ENCODE measurements around the gene GNMT.

Gene GNMT

GRCh38 chr6:42958125-42958524 is 2.4 kb upstream of the GNMT start:
- Histone ChIP-seq H3K23ac (ENCODE audit: low read length) (no peak overlapping the region), H4K91ac (ENCODE audit: low read depth, low read length) (no peak overlapping the region), H2AFZ (ENCODE audit: insufficient read depth, low read length, poor library complexity) (no peak overlapping the region), H3K14ac (ENCODE audit: low read length) (no peak overlapping the region), H3K4me3 (ENCODE audit: low read depth, low read length) (no peak overlapping the region), H3K79me2 (ENCODE audit: control insufficient read depth, insufficient read depth, low read length, poor library complexity) (no peaks in the 10 kb centered on the region), H3K18ac (ENCODE audit: low read length) (no peak overlapping the region), H2BK5ac (ENCODE audit: low read depth, low read length, poor library complexity) (no peak overlapping the region), H3K27ac (ENCODE audit: low read depth, low read length) (no peak overlapping the region), H3K79me1 (ENCODE audit: low read length) (no peaks in the 10 kb centered on the region), H3K4me2 (ENCODE audit: low read length) (no peak overlapping the region), H3K4ac (ENCODE audit: low read depth, low read length) (no peak overlapping the region), H3K36me3 (ENCODE audit: control insufficient read depth in 1 of 2, insufficient read depth in 2 of 2, low read length in 2 of 2) (peaks cover 7 to 8% of the 10 kb centered on the region in 2 experiments), H3K27me3 (ENCODE audit: insufficient read depth, low read length) (no peaks in the 10 kb centered on the region), H2BK120ac (ENCODE audit: insufficient read depth, low read length, poor library complexity) (no peak overlapping the region), H4K8ac (ENCODE audit: low read depth, low read length) (no peak overlapping the region), H3K9me3 (ENCODE audit: insufficient read depth, low read depth, low read length) (peaks cover 2% of the 10 kb centered on the region), H4K12ac (ENCODE audit: low read depth, low read length) (no peak overlapping the region), H2BK12ac (ENCODE audit: low read length) (no peak overlapping the region), H3K4me1 (ENCODE audit: control insufficient read depth in 1 of 2, insufficient read depth in 2 of 2, low read length in 2 of 2) (peaks cover 4 to 5% of the 10 kb centered on the region in 2 experiments), H2AK5ac (ENCODE audit: low read length) (no peak overlapping the region), H3K9ac (ENCODE audit: low read length) (no peak overlapping the region)
- DNase-seq: no peak
- WGBS (ENCODE audit: extremely low coverage, insufficient coverage, insufficient read length): no CpG with 5 or more reads among the region's 8 CpGs

GRCh38 chr6:42959917-42960242 is 674 bp upstream of the GNMT start:
- H3K4ac ChIP-seq (ENCODE audit: low read depth, low read length): no peak overlapping the region

DNA sequence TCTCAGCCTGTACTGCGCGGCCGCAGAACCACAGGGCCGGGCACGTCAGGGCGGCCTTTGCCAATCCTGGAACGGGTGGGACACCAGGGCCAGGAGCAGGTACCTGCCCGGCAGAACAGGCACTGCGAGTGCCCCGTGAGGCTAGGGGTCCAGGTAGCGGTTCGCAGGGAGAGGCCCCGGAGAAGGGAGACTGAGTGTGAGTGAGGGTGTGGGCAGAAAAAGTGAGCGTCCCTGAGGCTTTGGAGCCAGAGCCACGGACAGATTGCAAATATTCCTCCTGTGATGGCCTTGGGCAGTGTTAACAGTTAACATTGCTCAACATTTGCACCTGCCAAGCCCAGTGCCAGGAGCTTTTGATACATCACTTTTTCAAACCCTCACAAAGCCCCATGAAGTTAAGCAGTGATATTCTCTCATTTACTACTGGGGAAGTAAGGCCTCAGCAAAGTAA is 491 bp downstream of the GNMT start:
- peaks cover 4 to 5% of the 10 kb centered on the region in 2 experiments for H3K4me1 ChIP-seq (ENCODE audit: control insufficient read depth in 1 of 2, insufficient read depth in 2 of 2, low read length in 2 of 2)
- no peak overlapping the region for H3K27ac ChIP-seq (ENCODE audit: low read depth, low read length)
- H3K27me3 ChIP-seq (ENCODE audit: insufficient read depth, low read length): no peaks in the 10 kb centered on the region
- H3K14ac ChIP-seq (ENCODE audit: low read length): no peak overlapping the region
- H3K9ac ChIP-seq (ENCODE audit: low read length): no peak overlapping the region
- peaks cover 26 to 29% of the 10 kb centered on the region in 2 experiments for H3K36me3 ChIP-seq (ENCODE audit: control insufficient read depth in 1 of 2, insufficient read depth in 2 of 2, low read length in 2 of 2)
- H2BK120ac ChIP-seq (ENCODE audit: insufficient read depth, low read length, poor library complexity): no peak overlapping the region
- no peak overlapping the region for H3K23ac ChIP-seq (ENCODE audit: low read length)
- WGBS (ENCODE audit: extremely low coverage, insufficient coverage, insufficient read length): no CpG with 5 or more reads among the region's 15 CpGs
- H2AK5ac ChIP-seq (ENCODE audit: low read length): no peak overlapping the region
- no peak overlapping the region for H4K8ac ChIP-seq (ENCODE audit: low read depth, low read length)
- no peaks in the 10 kb centered on the region for H3K79me2 ChIP-seq (ENCODE audit: control insufficient read depth, insufficient read depth, low read length, poor library complexity)
- H2BK5ac ChIP-seq (ENCODE audit: low read depth, low read length, poor library complexity): no peak overlapping the region
- H3K4me2 ChIP-seq (ENCODE audit: low read length): peak overlapping the region; percentile 67
- H3K18ac ChIP-seq (ENCODE audit: low read length): no peak overlapping the region
- peak overlapping the region; percentile 45 for H3K4me3 ChIP-seq (ENCODE audit: low read depth, low read length)
- H4K12ac ChIP-seq (ENCODE audit: low read depth, low read length): no peak overlapping the region
- peaks cover 2% of the 10 kb centered on the region for H3K9me3 ChIP-seq (ENCODE audit: insufficient read depth, low read depth, low read length)
- no peak overlapping the region for H3K4ac ChIP-seq (ENCODE audit: low read depth, low read length)
- no peak overlapping the region for H4K91ac ChIP-seq (ENCODE audit: low read depth, low read length)
- DNase-seq: peak; percentile 38 to 69
- H2AFZ ChIP-seq (ENCODE audit: insufficient read depth, low read length, poor library complexity): no peak overlapping the region
- no peak overlapping the region for H2BK12ac ChIP-seq (ENCODE audit: low read length)
- H3K79me1 ChIP-seq (ENCODE audit: low read length): no peaks in the 10 kb centered on the region

More at GRCh38 chr6:42959917-42960242, 674 bp upstream of the GNMT start:
- H3K4me2 ChIP-seq (ENCODE audit: low read length): peak overlapping the region; percentile 67
- no peak overlapping the region for H2BK5ac ChIP-seq (ENCODE audit: low read depth, low read length, poor library complexity)
- H2BK12ac ChIP-seq (ENCODE audit: low read length): no peak overlapping the region
- H3K36me3 ChIP-seq (ENCODE audit: control insufficient read depth in 1 of 2, insufficient read depth in 2 of 2, low read length in 2 of 2): peaks cover 18 to 20% of the 10 kb centered on the region in 2 experiments
- no peaks in the 10 kb centered on the region for H3K27me3 ChIP-seq (ENCODE audit: insufficient read depth, low read length)
- no peaks in the 10 kb centered on the region for H3K79me2 ChIP-seq (ENCODE audit: control insufficient read depth, insufficient read depth, low read length, poor library complexity)
- no peak overlapping the region for H4K8ac ChIP-seq (ENCODE audit: low read depth, low read length)
- H2AK5ac ChIP-seq (ENCODE audit: low read length): no peak overlapping the region
- no peak overlapping the region for H3K14ac ChIP-seq (ENCODE audit: low read length)
- H3K27ac ChIP-seq (ENCODE audit: low read depth, low read length): no peak overlapping the region
- peaks cover 2% of the 10 kb centered on the region for H3K9me3 ChIP-seq (ENCODE audit: insufficient read depth, low read depth, low read length)
- WGBS (ENCODE audit: extremely low coverage, insufficient coverage, insufficient read length): no CpG with 5 or more reads among the region's 13 CpGs
- peaks cover 4 to 5% of the 10 kb centered on the region in 2 experiments for H3K4me1 ChIP-seq (ENCODE audit: control insufficient read depth in 1 of 2, insufficient read depth in 2 of 2, low read length in 2 of 2)
- H4K12ac ChIP-seq (ENCODE audit: low read depth, low read length): no peak overlapping the region
- no peak overlapping the region for H3K23ac ChIP-seq (ENCODE audit: low read length)
- no peak overlapping the region for H3K4me3 ChIP-seq (ENCODE audit: low read depth, low read length)
- no peak overlapping the region for H2BK120ac ChIP-seq (ENCODE audit: insufficient read depth, low read length, poor library complexity)
- no peak overlapping the region for H2AFZ ChIP-seq (ENCODE audit: insufficient read depth, low read length, poor library complexity)
- H4K91ac ChIP-seq (ENCODE audit: low read depth, low read length): no peak overlapping the region
- H3K79me1 ChIP-seq (ENCODE audit: low read length): no peaks in the 10 kb centered on the region
- no peak overlapping the region for H3K18ac ChIP-seq (ENCODE audit: low read length)
- DNase-seq: peak in 1 of 2 donors; percentile 24
- H3K9ac ChIP-seq (ENCODE audit: low read length): no peak overlapping the region

GRCh38 chr6:42962096-42962495 is 1.5 kb downstream of the GNMT start:
- no peak overlapping the region for H3K4me3 ChIP-seq (ENCODE audit: low read depth, low read length)
- H3K9me3 ChIP-seq (ENCODE audit: insufficient read depth, low read depth, low read length): peaks cover 2% of the 10 kb centered on the region
- no peak overlapping the region for H3K23ac ChIP-seq (ENCODE audit: low read length)
- no peak overlapping the region for H3K9ac ChIP-seq (ENCODE audit: low read length)
- H3K27ac ChIP-seq (ENCODE audit: low read depth, low read length): no peak overlapping the region
- H3K79me1 ChIP-seq (ENCODE audit: low read length): no peaks in the 10 kb centered on the region
- H3K4me2 ChIP-seq (ENCODE audit: low read length): no peak overlapping the region
- DNase-seq: peak; percentile 68
- no peak overlapping the region for H3K4ac ChIP-seq (ENCODE audit: low read depth, low read length)
- peaks cover 33 to 35% of the 10 kb centered on the region in 2 experiments for H3K36me3 ChIP-seq (ENCODE audit: control insufficient read depth in 1 of 2, insufficient read depth in 2 of 2, low read length in 2 of 2)
- no peak overlapping the region for H3K18ac ChIP-seq (ENCODE audit: low read length)
- no peak overlapping the region for H2BK12ac ChIP-seq (ENCODE audit: low read length)
- whole genome bisulfite sequencing (ENCODE audit: extremely low coverage, insufficient coverage, insufficient read length): no CpG with 5 or more reads among the region's 12 CpGs
- no peak overlapping the region for H2BK5ac ChIP-seq (ENCODE audit: low read depth, low read length, poor library complexity)
- H4K8ac ChIP-seq (ENCODE audit: low read depth, low read length): no peak overlapping the region
- H3K79me2 ChIP-seq (ENCODE audit: control insufficient read depth, insufficient read depth, low read length, poor library complexity): no peaks in the 10 kb centered on the region
- no peak overlapping the region for H3K14ac ChIP-seq (ENCODE audit: low read length)
- no peak overlapping the region for H2AK5ac ChIP-seq (ENCODE audit: low read length)
- H4K12ac ChIP-seq (ENCODE audit: low read depth, low read length): no peak overlapping the region
- H4K91ac ChIP-seq (ENCODE audit: low read depth, low read length): no peak overlapping the region
- H3K4me1 ChIP-seq (ENCODE audit: control insufficient read depth in 1 of 2, insufficient read depth in 2 of 2, low read length in 2 of 2): peaks cover 4 to 5% of the 10 kb centered on the region in 2 experiments
- no peaks in the 10 kb centered on the region for H3K27me3 ChIP-seq (ENCODE audit: insufficient read depth, low read length)
- H2BK120ac ChIP-seq (ENCODE audit: insufficient read depth, low read length, poor library complexity): no peak overlapping the region
- H2AFZ ChIP-seq (ENCODE audit: insufficient read depth, low read length, poor library complexity): no peak overlapping the region

Measured in trophoblast cell (in vitro differentiated cells and primary cell).